HepG2 (cell line): ENCODE measurements around the gene CD19. TPM values are rescaled to one million over a fixed set of nuclear protein-coding genes. Genes with fewer than 3 reads are reported as not detected.
A peak's percentile ranks its signal among the peaks of the same experiment; 100 is the strongest.

Source experiments
- AFF4 ChIP-seq: sonication (generic); formaldehyde crosslinking; IDR thresholded peaks from 2 replicates; pipeline ENCODE4 v1.4.0; 2020; ENCODE audit warnings: missing genetic modification reagents
- EEA1 ChIP-seq: sonication (generic); formaldehyde crosslinking; IDR thresholded peaks from 2 replicates; pipeline ENCODE4 v1.5.1; 2020; ENCODE audit warnings: mild to moderate bottlenecking, missing genetic modification reagents, borderline replicate concordance
- FUBP1 ChIP-seq: sonication (generic); formaldehyde crosslinking; IDR thresholded peaks from 2 replicates; pipeline ENCODE4 v1.5.1; 2020; ENCODE audit warnings: missing genetic modification reagents, mild to moderate bottlenecking, borderline replicate concordance
- KDM3A ChIP-seq: IDR thresholded peaks from 2 replicates; pipeline ENCODE4 v1.6.1; 2018; ENCODE audit warnings: low read depth, missing compliant biosample characterization
- NCOR1 ChIP-seq: fragments of 200-600 bp; sonication (generic); IDR thresholded peaks from 2 replicates; pipeline ENCODE4 v1.7.0; 2017; ENCODE audit warnings: antibody characterized with exemption, low read length, borderline replicate concordance
- SSRP1 ChIP-seq: IDR thresholded peaks from 2 replicates; pipeline ENCODE4 v1.6.1; 2016; ENCODE audit warnings: control low read depth
- THAP11 ChIP-seq: IDR thresholded peaks from 2 replicates; pipeline ENCODE4 v1.6.1; 2016; ENCODE audit warnings: missing biosample characterization, missing genetic modification reagents
- THAP8 ChIP-seq: sonication (generic); formaldehyde crosslinking; IDR thresholded peaks from 2 replicates; pipeline ENCODE4 v1.5.1; 2020; ENCODE audit warnings: missing genetic modification reagents, mild to moderate bottlenecking, borderline replicate concordance
- ZMYM4 ChIP-seq: sonication (generic); formaldehyde crosslinking; IDR thresholded peaks from 2 replicates; pipeline ENCODE4 v1.8.1; 2023; ENCODE audit warnings: mild to moderate bottlenecking, missing genetic modification reagents
- ZNF205 ChIP-seq: IDR thresholded peaks from 2 replicates; pipeline ENCODE4 v1.6.1; 2018; ENCODE audit warnings: missing biosample characterization, missing genetic modification reagents
- ZNF678 ChIP-seq: sonication (generic); formaldehyde crosslinking; IDR thresholded peaks from 2 replicates; pipeline ENCODE4 v1.4.0; 2020; ENCODE audit warnings: mild to moderate bottlenecking, missing genetic modification reagents
- ZNF768 ChIP-seq: sonication (generic); formaldehyde crosslinking; IDR thresholded peaks from 2 replicates; pipeline ENCODE4 v1.4.0; 2020; ENCODE audit warnings: missing genetic modification reagents
- ZNF790 ChIP-seq: sonication (generic); formaldehyde crosslinking; IDR thresholded peaks from 2 replicates; pipeline ENCODE4 v1.8.0; 2022; ENCODE audit warnings: missing genetic modification reagents, mild to moderate bottlenecking, borderline replicate concordance
- ZSCAN22 ChIP-seq: sonication (generic); formaldehyde crosslinking; IDR thresholded peaks from 2 replicates; pipeline ENCODE4 v1.4.0; 2020; ENCODE audit warnings: mild to moderate bottlenecking, missing genetic modification reagents
- polyA plus RNA-seq, 8 experiments: library from polyadenylated mRNA; depleted of rRNA in 3 of 8; stranded (reverse) in 7 of 8; unstranded in 1 of 8; fragments of >200 nt; fragmentation: Illumina TruSeq in 4 of 8; extraction: Trizol in 4 of 8; gene quantifications; 2 replicates each; pipeline versions ENCODE4 v1.2.1 to v1.2.3, GENCODE V29; 2011 to 2016; ENCODE audit warnings: low read depth in 4 of 8, missing spikeins in 1 of 8, mixed read lengths in 1 of 8; ENCODE audit not compliant: insufficient read depth in 1 of 8
- total RNA-seq, 5 experiments: library from RNA; depleted of rRNA; stranded (reverse); fragments of >200 nt; fragmentation: Illumina TruSeq; extraction: Trizol; gene quantifications; 2 replicates each; pipeline ENCODE4 v1.2.3, GENCODE V29; 2016; ENCODE audit warnings: low read depth in 1 of 5
- TF ChIP-seq, protein P1 (sequence below): sonication (generic); formaldehyde crosslinking; IDR thresholded peaks from 2 replicates; pipeline ENCODE4 v1.8.0; 2022; ENCODE audit warnings: low read depth, missing genetic modification reagents
- TF ChIP-seq, protein P2 (sequence below): sonication (generic); formaldehyde crosslinking; IDR thresholded peaks from 2 replicates; pipeline ENCODE4 v1.5.1; 2020; ENCODE audit warnings: mild to moderate bottlenecking, missing genetic modification reagents, moderate library complexity

CD19 gene
- total and polyA plus RNA-seq, 2 of the 13 experiments (the other 11 are each of a cell fraction or from before 2014, with no cell fraction given) = 0.55 to 1.1 TPM

GRCh38 chr16:28935924-28936783 lies 4.4 kb downstream of the CD19 start (continued):
- TF ChIP-seq THAP8 = no peak
- TF ChIP-seq, protein P1, sequence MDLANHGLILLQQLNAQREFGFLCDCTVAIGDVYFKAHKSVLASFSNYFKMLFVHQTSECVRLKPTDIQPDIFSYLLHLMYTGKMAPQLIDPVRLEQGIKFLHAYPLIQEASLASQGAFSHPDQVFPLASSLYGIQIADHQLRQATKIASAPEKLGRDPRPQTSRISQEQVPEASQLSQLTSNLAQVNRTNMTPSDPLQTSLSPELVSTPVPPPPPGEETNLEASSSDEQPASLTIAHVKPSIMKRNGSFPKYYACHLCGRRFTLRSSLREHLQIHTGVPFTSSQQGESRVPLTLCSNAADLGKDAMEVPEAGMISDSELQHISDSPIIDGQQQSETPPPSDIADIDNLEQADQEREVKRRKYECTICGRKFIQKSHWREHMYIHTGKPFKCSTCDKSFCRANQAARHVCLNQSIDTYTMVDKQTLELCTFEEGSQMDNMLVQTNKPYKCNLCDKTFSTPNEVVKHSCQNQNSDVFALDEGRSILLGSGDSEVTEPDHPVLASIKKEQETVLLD (CRISPR knock-in tag) = peak; percentile 45; the same call in 1 of the 2 replicates
- TF ChIP-seq, protein P2, sequence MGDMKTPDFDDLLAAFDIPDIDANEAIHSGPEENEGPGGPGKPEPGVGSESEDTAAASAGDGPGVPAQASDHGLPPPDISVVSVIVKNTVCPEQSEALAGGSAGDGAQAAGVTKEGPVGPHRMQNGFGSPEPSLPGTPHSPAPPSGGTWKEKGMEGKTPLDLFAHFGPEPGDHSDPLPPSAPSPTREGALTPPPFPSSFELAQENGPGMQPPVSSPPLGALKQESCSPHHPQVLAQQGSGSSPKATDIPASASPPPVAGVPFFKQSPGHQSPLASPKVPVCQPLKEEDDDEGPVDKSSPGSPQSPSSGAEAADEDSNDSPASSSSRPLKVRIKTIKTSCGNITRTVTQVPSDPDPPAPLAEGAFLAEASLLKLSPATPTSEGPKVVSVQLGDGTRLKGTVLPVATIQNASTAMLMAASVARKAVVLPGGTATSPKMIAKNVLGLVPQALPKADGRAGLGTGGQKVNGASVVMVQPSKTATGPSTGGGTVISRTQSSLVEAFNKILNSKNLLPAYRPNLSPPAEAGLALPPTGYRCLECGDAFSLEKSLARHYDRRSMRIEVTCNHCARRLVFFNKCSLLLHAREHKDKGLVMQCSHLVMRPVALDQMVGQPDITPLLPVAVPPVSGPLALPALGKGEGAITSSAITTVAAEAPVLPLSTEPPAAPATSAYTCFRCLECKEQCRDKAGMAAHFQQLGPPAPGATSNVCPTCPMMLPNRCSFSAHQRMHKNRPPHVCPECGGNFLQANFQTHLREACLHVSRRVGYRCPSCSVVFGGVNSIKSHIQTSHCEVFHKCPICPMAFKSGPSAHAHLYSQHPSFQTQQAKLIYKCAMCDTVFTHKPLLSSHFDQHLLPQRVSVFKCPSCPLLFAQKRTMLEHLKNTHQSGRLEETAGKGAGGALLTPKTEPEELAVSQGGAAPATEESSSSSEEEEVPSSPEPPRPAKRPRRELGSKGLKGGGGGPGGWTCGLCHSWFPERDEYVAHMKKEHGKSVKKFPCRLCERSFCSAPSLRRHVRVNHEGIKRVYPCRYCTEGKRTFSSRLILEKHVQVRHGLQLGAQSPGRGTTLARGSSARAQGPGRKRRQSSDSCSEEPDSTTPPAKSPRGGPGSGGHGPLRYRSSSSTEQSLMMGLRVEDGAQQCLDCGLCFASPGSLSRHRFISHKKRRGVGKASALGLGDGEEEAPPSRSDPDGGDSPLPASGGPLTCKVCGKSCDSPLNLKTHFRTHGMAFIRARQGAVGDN = peak; percentile 80
- TF ChIP-seq THAP11 = peak; percentile 35
- TF ChIP-seq ZNF678 (CRISPR knock-in tag) = no peak
- TF ChIP-seq KDM3A = no peak
- TF ChIP-seq NCOR1 = no peak
- no peak for TF ChIP-seq SSRP1 (CRISPR knock-in tag)
- TF ChIP-seq ZSCAN22 (CRISPR knock-in tag) = no peak
- TF ChIP-seq AFF4 (CRISPR knock-in tag) = no peak
- TF ChIP-seq ZNF790 (CRISPR knock-in tag) = no peak
- peak; percentile 50; the same call in 1 of the 2 replicates for TF ChIP-seq ZMYM4 (CRISPR knock-in tag)
- TF ChIP-seq ZNF768 = no peak
- peak; percentile 62; the same call in 1 of the 2 replicates for TF ChIP-seq EEA1
- no peak for TF ChIP-seq ZNF205 (CRISPR knock-in tag)
- TF ChIP-seq FUBP1 = no peak
